GM19397 (cell line): Measurements from ENCODE around the gene COMMD1.
"Not testable (repeated sequence)": the region's sequence is repeated elsewhere in the genome, so short reads cannot be mapped to it uniquely, and the experiment has no call there.

Experiments used
- ATAC-seq: cut with Tn5 transposase; IDR thresholded peaks from one replicate; pipeline ENCODE4 v1.9.1; 2021; ENCODE audit warnings: mild to moderate bottlenecking, moderate library complexity; ENCODE audit not compliant: unreplicated experiment

The COMMD1 gene

GRCh38 chr2:61962095-61962984 is 56.9 kb downstream of the COMMD1 start:
- no peak for ATAC-seq

GRCh38 chr2:61966087-61966727 is 60.7 kb downstream of the COMMD1 start:
- ATAC-seq, result no peak

- ATAC-seq, result no peak
These were observed 61.8 kb downstream of the COMMD1 start for GRCh38 chr2:61967262-61967661.

- ATAC-seq, result no peak
These were observed 63.9 kb downstream of the COMMD1 start for GRCh38 chr2:61969376-61969775.

GRCh38 chr2:61970807-61971556 is 65.5 kb downstream of the COMMD1 start:
- ATAC-seq, result no peak

- no peak for ATAC-seq
These were observed 73.0 kb downstream of the COMMD1 start for GRCh38 chr2:61978522-61978921.

GRCh38 chr2:61980758-61981157 is 75.3 kb downstream of the COMMD1 start:
- ATAC-seq, result no peak

- ATAC-seq, result no peak
These were observed 79.2 kb downstream of the COMMD1 start for GRCh38 chr2:61984682-61985081.

- no peak for ATAC-seq
These were observed 83.2 kb downstream of the COMMD1 start for GRCh38 chr2:61988462-61989366.

- ATAC-seq, result no peak
These were observed 88.0 kb downstream of the COMMD1 start for GRCh38 chr2:61993422-61994024.

GRCh38 chr2:61994531-61994930 is 89.1 kb downstream of the COMMD1 start:
- no peak for ATAC-seq

- no peak for ATAC-seq
These were observed 89.6 kb downstream of the COMMD1 start for GRCh38 chr2:61995065-61995464.

- no peak for ATAC-seq
These were observed 90.0 kb downstream of the COMMD1 start for GRCh38 chr2:61995515-61995914.

GRCh38 chr2:61998426-61998825 is 93.0 kb downstream of the COMMD1 start:
- ATAC-seq, result no peak

- ATAC-seq, result no peak
These were observed 95.1 kb downstream of the COMMD1 start for GRCh38 chr2:62000538-62000937.

- no peak for ATAC-seq
These were observed 96.0 kb downstream of the COMMD1 start for GRCh38 chr2:62001431-62001830.

- not testable (repeated sequence) for ATAC-seq
These were observed 99.0 kb downstream of the COMMD1 start for GRCh38 chr2:62004428-62004827.

- ATAC-seq, result no peak
These were observed 102.1 kb downstream of the COMMD1 start for GRCh38 chr2:62007555-62007954.

- no peak for ATAC-seq
These were observed 105.3 kb downstream of the COMMD1 start for GRCh38 chr2:62010632-62011256.

- no peak for ATAC-seq
These were observed 108.2 kb downstream of the COMMD1 start for GRCh38 chr2:62013641-62014040.
